ENCODE data around the gene FTO.

DNA sequence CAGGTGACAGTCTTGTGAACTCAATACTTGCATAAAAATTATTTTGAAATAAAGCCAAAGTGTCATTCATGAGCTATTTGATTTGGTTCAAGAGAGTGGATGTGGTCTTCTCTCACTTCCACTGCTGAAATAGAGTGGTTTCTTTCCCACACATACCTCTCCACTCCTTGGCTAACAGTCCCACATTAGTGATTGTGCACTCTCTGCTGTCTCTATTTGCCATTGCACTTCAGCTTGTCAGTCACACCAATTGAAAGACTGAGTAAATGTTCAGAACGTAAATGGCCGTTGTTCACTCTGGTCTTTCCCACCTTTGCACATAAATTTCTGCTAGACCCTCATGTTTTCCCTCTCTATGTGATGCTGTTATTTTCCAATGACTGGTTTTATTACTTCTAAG lies 197.5 kb downstream of the FTO start:
- no peak for TF ChIP-seq CTCF (IDR thresholded peaks at IDR 0.05)
- no peak for TF ChIP-seq ZBTB21 (CRISPR knock-in tag; IDR thresholded peaks at IDR 0.05; ENCODE audit: borderline replicate concordance)
- TF ChIP-seq, protein P1, sequence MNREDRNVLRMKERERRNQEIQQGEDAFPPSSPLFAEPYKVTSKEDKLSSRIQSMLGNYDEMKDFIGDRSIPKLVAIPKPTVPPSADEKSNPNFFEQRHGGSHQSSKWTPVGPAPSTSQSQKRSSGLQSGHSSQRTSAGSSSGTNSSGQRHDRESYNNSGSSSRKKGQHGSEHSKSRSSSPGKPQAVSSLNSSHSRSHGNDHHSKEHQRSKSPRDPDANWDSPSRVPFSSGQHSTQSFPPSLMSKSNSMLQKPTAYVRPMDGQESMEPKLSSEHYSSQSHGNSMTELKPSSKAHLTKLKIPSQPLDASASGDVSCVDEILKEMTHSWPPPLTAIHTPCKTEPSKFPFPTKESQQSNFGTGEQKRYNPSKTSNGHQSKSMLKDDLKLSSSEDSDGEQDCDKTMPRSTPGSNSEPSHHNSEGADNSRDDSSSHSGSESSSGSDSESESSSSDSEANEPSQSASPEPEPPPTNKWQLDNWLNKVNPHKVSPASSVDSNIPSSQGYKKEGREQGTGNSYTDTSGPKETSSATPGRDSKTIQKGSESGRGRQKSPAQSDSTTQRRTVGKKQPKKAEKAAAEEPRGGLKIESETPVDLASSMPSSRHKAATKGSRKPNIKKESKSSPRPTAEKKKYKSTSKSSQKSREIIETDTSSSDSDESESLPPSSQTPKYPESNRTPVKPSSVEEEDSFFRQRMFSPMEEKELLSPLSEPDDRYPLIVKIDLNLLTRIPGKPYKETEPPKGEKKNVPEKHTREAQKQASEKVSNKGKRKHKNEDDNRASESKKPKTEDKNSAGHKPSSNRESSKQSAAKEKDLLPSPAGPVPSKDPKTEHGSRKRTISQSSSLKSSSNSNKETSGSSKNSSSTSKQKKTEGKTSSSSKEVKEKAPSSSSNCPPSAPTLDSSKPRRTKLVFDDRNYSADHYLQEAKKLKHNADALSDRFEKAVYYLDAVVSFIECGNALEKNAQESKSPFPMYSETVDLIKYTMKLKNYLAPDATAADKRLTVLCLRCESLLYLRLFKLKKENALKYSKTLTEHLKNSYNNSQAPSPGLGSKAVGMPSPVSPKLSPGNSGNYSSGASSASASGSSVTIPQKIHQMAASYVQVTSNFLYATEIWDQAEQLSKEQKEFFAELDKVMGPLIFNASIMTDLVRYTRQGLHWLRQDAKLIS (CRISPR knock-in tag; IDR thresholded peaks at IDR 0.05; ENCODE audit: borderline replicate concordance) = no peak
